ENCODE measurements around the gene MEP1A.
A peak's percentile ranks its signal among the peaks of the same experiment; 100 is the strongest.
"Not testable (repeated sequence)": the region's sequence is repeated elsewhere in the genome, so short reads cannot be mapped to it uniquely, and the experiment has no call there.

Gene MEP1A

GRCh38 chr6:46832816-46833215, 39.6 kb downstream of the MEP1A start:
- no peak for TF ChIP-seq CTCF (IDR thresholded peaks at IDR 0.05; ENCODE audit: low read depth, low read length, missing control alignments)
- no peak for DNase-seq (ENCODE audit: extremely low read depth, low read depth)
- no peak overlapping the region for H3K4me3 ChIP-seq (replicated peaks; ENCODE audit: low read depth, low read length)

- not testable (repeated sequence) for DNase-seq (ENCODE audit: extremely low read depth, low read depth); H3K4me3 ChIP-seq (replicated peaks; ENCODE audit: low read depth, low read length)
Measured at GRCh38 chr6:46834257-46834916, 41.2 kb downstream of the MEP1A start.

GRCh38 chr6:46834991-46835390, 41.8 kb downstream of the MEP1A start:
- not testable (repeated sequence) for DNase-seq (ENCODE audit: extremely low read depth, low read depth); H3K4me3 ChIP-seq (replicated peaks; ENCODE audit: low read depth, low read length)

GRCh38 chr6:46838033-46838432, 44.8 kb downstream of the MEP1A start:
- H3K4me3 ChIP-seq (replicated peaks; ENCODE audit: low read depth, low read length): no peak overlapping the region
- DNase-seq (ENCODE audit: extremely low read depth, low read depth): no peak
- TF ChIP-seq CTCF (IDR thresholded peaks at IDR 0.05; ENCODE audit: low read depth, low read length, missing control alignments): no peak

GRCh38 chr6:46842252-46842846, 49.2 kb downstream of the MEP1A start:
- H3K4me3 ChIP-seq (replicated peaks; ENCODE audit: low read depth, low read length); DNase-seq (ENCODE audit: extremely low read depth, low read depth): not testable (repeated sequence)

GRCh38 chr6:46845126-46845525, 51.9 kb downstream of the MEP1A start:
- TF ChIP-seq CTCF (IDR thresholded peaks at IDR 0.05; ENCODE audit: low read depth, low read length, missing control alignments): no peak
- no peak for DNase-seq (ENCODE audit: extremely low read depth, low read depth)
- no peak overlapping the region for H3K4me3 ChIP-seq (replicated peaks; ENCODE audit: low read depth, low read length)

- no peak overlapping the region for H3K4me3 ChIP-seq (replicated peaks; ENCODE audit: low read depth, low read length)
- peak; percentile 96 for TF ChIP-seq CTCF (IDR thresholded peaks at IDR 0.05; ENCODE audit: low read depth, low read length, missing control alignments)
- DNase-seq (ENCODE audit: extremely low read depth, low read depth): peak; percentile 29
Measured at GRCh38 chr6:46848684-46849360, 55.6 kb downstream of the MEP1A start.

- TF ChIP-seq CTCF (IDR thresholded peaks at IDR 0.05; ENCODE audit: low read depth, low read length, missing control alignments): no peak
- no peak overlapping the region for H3K4me3 ChIP-seq (replicated peaks; ENCODE audit: low read depth, low read length)
- DNase-seq (ENCODE audit: extremely low read depth, low read depth): no peak
Measured at GRCh38 chr6:46849361-46849690, 56.1 kb downstream of the MEP1A start.
